Aorta (tissue), 5 donors: Measurements from ENCODE around the gene VEPH1. TPM values are rescaled to one million over a fixed set of nuclear protein-coding genes. Genes with fewer than 3 reads are reported as not detected.

Experiments used
- ATAC-seq: fragments of 200-7000 bp; cut with Tn5 transposase; one replicate; pipeline ENCODE4 v1.9.1; 2022; ENCODE audit warnings: moderate library complexity; ENCODE audit not compliant: low FRiP score
- DNase-seq, 2 donors: peaks; one replicate each; pipeline ENCODE4 v3.0.0-alpha.2; 2020
- H3K27ac ChIP-seq, 2 donors: one replicate each; pipeline ENCODE4 v1.5.1; 2013; ENCODE audit warnings: low read length in 2 of 2, mild to moderate bottlenecking in 2 of 2, moderate library complexity in 2 of 2, control low read depth in 1 of 2, inconsistent platforms in 1 of 2, low read depth in 1 of 2
- H3K27me3 ChIP-seq, 2 donors: one replicate each; pipeline ENCODE4 v1.6.1; 2013; ENCODE audit warnings: control low read depth in 1 of 2, low read length in 1 of 2, mild to moderate bottlenecking in 1 of 2, moderate library complexity in 1 of 2; ENCODE audit not compliant: insufficient read depth in 2 of 2, control insufficient read depth in 1 of 2
- H3K36me3 ChIP-seq, 2 donors: one replicate each; pipeline ENCODE4 v1.6.1; 2013; ENCODE audit warnings: control low read depth in 1 of 2, low read length in 1 of 2, mild to moderate bottlenecking in 1 of 2; ENCODE audit not compliant: insufficient read depth in 2 of 2, control insufficient read depth in 1 of 2
- H3K4me1 ChIP-seq, 2 donors: one replicate each; pipeline ENCODE4 v1.6.1; 2013; ENCODE audit warnings: low read length in 2 of 2, control low read depth in 1 of 2, mild to moderate bottlenecking in 1 of 2, moderate library complexity in 1 of 2; ENCODE audit not compliant: insufficient read depth in 2 of 2, control insufficient read depth in 1 of 2
- H3K4me3 ChIP-seq, 2 donors: one replicate each; pipeline ENCODE4 v1.5.1; 2013; ENCODE audit warnings: low read length in 2 of 2, control low read depth in 1 of 2, mild to moderate bottlenecking in 1 of 2
- H3K9me3 ChIP-seq: one replicate; pipeline ENCODE4 v1.6.1; 2013; ENCODE audit warnings: mild to moderate bottlenecking, low read length; ENCODE audit not compliant: control insufficient read depth
- WGBS, 2 donors: extraction: QIAGEN DNeasy Blood & Tissue Kit; methylation state at CpG; one replicate each; pipeline ENCODE4 v1.1.7; 2013; 5-methylcytosine and 5-hydroxymethylcytosine counted together
- intact Hi-C, 2 donors: fragments of 100-400 bp; cut with DNase I; formaldehyde crosslinking; loops; one replicate each; pipeline versions ENCODE4 v1.14.2 to v1.15.0; 2022
- polyA plus RNA-seq, 2 donors: library from polyadenylated mRNA; stranded (reverse); fragments of 200-250 nt; gene quantifications; one replicate each; pipeline ENCODE4 v1.2.3, GENCODE V29; 2013
- total RNA-seq, 2 donors: library from RNA; stranded (reverse); fragmentation: NEBNext Ultra II Directional; extraction: Animal tissue kit (Norgen Biotek cat#: 25700); gene quantifications; one replicate each; pipeline ENCODE4 v1.2.1, GENCODE V29; 2021
- donor health status: healthy with polysubstance abuse.
- donor health status: Bipolar disorder and iron deficiency.
- donor health status: DM: no; HTN: no; CAD: no.
- donor health status: DM: no; HTN: no; CAD: no.
- donor health status: DM: yes; HTN: yes; CAD: no.

The VEPH1 gene
- total and polyA plus RNA-seq, 4 donors = 0.77 to 0.81 TPM; not detected in 2

GRCh38 chr3:157453824-157454223 lies 49.4 kb downstream of the VEPH1 start:
- Histone ChIP-seq H3K9me3 (no peaks in the 10 kb centered on the region), H3K27me3 (no peaks in the 10 kb centered on the region), H3K36me3 (no peaks in the 10 kb centered on the region), H3K27ac (no peak overlapping the region), H3K4me3 (no peak overlapping the region), H3K4me1 (no peaks in the 10 kb centered on the region)
- DNase-seq (no peak), ATAC-seq (no peak)
- intact Hi-C loops = no loop called here
- 69 to 71% methylated on average over 1 of the region's 1 CpG for WGBS, 2 donors

DNA sequence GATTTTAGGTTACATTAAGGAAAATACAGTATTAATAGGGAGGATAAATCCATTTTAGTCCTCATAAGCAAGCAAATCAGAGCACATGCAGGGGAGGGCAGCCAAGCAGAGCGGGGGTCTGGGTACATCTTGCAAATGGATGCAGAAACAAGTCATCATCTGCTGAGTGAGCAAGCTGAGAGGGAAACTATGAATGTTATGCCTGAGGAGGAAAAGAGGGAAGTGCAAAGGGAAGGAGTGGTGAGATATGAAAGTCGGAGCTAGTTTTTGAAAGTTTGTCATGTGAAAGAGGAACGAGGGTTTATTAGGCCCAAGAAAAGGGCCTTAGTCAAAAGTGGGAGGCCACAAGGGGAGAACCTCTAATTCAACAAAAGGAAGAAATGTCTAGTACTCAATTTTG lies 51.1 kb downstream of the VEPH1 start:
- ATAC-seq (no peak), DNase-seq (no peak)
- no peaks in the 10 kb centered on the region for H3K36me3 ChIP-seq
- H3K9me3 ChIP-seq = no peaks in the 10 kb centered on the region
- H3K4me1 ChIP-seq = no peaks in the 10 kb centered on the region
- no peaks in the 10 kb centered on the region for H3K27me3 ChIP-seq
- intact Hi-C loops = no loop called here
- 69% methylated on average over 3 of the region's 3 CpGs for WGBS, 2 donors
- no peak overlapping the region for H3K27ac ChIP-seq
- no peak overlapping the region for H3K4me3 ChIP-seq

DNA sequence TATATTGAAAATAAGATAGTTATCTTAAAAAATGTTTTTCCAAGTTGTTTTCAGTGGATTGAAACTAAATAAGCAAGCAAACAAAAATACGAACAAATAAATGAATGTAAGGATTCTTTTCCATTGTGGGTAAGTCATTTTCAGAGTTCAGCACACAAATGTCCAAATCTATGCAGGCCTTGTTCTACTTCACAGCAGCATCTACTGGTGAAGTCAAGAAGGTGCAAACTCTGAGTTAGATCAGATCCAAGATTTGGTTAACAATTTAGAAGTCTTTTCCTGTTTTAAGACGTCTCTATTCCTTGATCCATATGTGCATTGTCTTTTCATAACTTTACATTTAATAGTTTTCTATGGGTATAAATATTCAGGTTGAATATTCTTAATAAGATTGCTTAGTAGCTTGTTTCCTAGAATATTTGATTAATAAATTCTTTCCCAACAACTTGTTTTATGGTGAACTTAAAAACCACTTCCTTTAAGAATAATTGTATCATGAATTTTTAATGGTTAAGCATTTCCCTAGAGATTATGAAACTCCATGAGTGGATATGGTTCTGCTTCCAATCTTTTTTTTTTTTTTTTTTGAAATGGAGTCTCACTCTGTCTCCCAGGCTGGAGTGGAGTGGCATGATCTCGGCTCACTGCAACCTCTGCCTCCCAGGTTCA lies 56.1 kb downstream of the VEPH1 start:
- DNase-seq = no peak
- WGBS, 2 donors = 41 to 44% methylated on average over 3 of the region's 3 CpGs
- intact Hi-C loops = loop anchor here in 1 of 2 donors (10.0 kb wide), 1 partner anchor 242 kb away; no protein-coding TSS in a partner anchor
- Histone ChIP-seq H3K36me3 (no peaks in the 10 kb centered on the region), H3K4me3 (no peak overlapping the region), H3K27ac (no peak overlapping the region), H3K9me3 (no peaks in the 10 kb centered on the region), H3K4me1 (no peaks in the 10 kb centered on the region), H3K27me3 (no peaks in the 10 kb centered on the region)
- no peak for ATAC-seq

GRCh38 chr3:157445857-157446256 lies 57.4 kb downstream of the VEPH1 start:
- Histone ChIP-seq H3K4me3 (no peak overlapping the region), H3K27ac (no peak overlapping the region), H3K36me3 (no peaks in the 10 kb centered on the region), H3K4me1 (no peaks in the 10 kb centered on the region), H3K27me3 (no peaks in the 10 kb centered on the region), H3K9me3 (no peaks in the 10 kb centered on the region)
- WGBS, 2 donors = 90 to 95% methylated on average over 1 of the region's 1 CpG
- intact Hi-C loops = loop anchor here in 1 of 2 donors (10.0 kb wide), 1 partner anchor 241 kb away; no protein-coding TSS in a partner anchor
- DNase-seq (no peak), ATAC-seq (no peak)

DNA sequence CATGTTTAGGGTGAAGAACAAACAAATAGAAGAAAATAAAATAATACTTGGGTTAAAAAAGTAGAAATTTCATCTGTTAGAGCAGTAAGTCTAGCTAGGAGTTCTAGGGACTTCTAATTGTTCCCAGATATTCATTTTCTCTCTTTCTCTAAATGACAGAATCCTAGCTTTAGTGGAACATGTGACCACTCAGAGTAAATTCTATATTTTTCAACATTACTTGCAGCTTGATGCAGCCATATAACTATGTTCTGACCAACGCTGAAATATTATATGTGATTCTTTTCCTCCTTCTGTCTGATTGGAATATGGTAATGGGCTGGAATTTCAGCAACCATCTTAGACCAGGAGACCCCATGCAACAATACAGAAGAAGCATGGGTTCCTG lies 58.4 kb downstream of the VEPH1 start:
- ATAC-seq = no peak
- no peaks in the 10 kb centered on the region for H3K4me1 ChIP-seq
- H3K36me3 ChIP-seq = no peaks in the 10 kb centered on the region
- H3K27me3 ChIP-seq = no peaks in the 10 kb centered on the region
- DNase-seq = no peak
- H3K9me3 ChIP-seq = no peaks in the 10 kb centered on the region
- H3K4me3 ChIP-seq = no peak overlapping the region
- no peak overlapping the region for H3K27ac ChIP-seq
- intact Hi-C loops = loop anchor here in 1 of 2 donors (10.0 kb wide), 1 partner anchor 240 kb away; no protein-coding TSS in a partner anchor
- WGBS, 2 donors = 85 to 88% methylated on average over 1 of the region's 1 CpG

DNA sequence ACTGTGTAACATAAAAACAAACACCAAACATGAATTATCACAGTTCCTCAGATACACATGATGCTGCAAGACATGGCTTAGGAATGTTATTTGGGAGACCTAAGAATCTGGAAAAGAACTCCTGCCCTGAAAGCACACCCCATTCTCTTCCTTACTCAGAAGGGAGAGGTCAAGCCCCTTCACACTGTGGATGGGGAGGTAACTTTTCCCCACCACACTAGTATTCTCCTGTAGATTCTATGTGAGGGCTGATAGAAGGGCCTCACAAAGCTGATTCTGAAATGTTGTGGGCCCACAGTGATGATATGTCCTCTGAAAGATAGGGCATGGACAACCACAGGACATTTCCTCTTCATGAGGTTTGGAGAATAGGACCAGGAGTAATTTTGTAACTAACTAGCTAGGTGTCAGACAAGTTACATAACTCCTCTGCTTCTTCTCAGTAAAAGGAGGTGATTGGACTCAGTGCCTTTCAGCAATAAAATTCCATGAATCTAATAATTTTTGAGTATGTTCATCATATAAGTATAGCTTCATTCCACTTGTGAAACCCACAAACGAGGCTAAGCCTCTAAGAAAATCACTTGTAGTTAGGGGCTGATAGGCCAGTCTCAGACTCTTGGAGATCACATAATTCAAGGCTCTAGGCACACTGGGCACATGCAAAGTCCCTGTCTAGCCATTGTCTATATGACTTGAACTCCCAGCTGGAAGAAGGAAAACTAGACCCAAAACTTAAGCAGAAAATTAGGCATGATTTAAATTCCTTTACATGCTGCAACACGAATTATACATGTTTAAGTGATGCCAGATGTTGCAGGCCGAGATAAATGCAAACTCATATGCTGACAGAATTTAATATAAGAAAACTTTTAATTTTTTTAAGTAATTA lies 59.1 kb downstream of the VEPH1 start:
- Histone ChIP-seq H3K27me3 (no peaks in the 10 kb centered on the region), H3K4me1 (no peaks in the 10 kb centered on the region), H3K4me3 (no peak overlapping the region), H3K36me3 (no peaks in the 10 kb centered on the region), H3K9me3 (no peaks in the 10 kb centered on the region), H3K27ac (no peak overlapping the region)
- DNase-seq (no peak), ATAC-seq (no peak)
- intact Hi-C loops = loop anchor here in 1 of 2 donors (10.0 kb wide), 1 partner anchor 239 kb away; no protein-coding TSS in a partner anchor
- WGBS, 2 donors = 69 to 75% methylated on average over 3 of the region's 3 CpGs

- intact Hi-C loops = loop anchor here in 1 of 2 donors (10.0 kb wide), 1 partner anchor 238 kb away; no protein-coding TSS in a partner anchor
- Histone ChIP-seq H3K9me3 (no peaks in the 10 kb centered on the region), H3K36me3 (no peaks in the 10 kb centered on the region), H3K4me3 (no peak overlapping the region), H3K4me1 (no peaks in the 10 kb centered on the region), H3K27me3 (no peaks in the 10 kb centered on the region), H3K27ac (no peak overlapping the region)
- no peak for DNase-seq
- ATAC-seq = peak; percentile 83
- 55 to 68% methylated on average over 2 of the region's 2 CpGs for WGBS, 2 donors
These were observed 60.5 kb downstream of the VEPH1 start for GRCh38 chr3:157442729-157443128.

DNA sequence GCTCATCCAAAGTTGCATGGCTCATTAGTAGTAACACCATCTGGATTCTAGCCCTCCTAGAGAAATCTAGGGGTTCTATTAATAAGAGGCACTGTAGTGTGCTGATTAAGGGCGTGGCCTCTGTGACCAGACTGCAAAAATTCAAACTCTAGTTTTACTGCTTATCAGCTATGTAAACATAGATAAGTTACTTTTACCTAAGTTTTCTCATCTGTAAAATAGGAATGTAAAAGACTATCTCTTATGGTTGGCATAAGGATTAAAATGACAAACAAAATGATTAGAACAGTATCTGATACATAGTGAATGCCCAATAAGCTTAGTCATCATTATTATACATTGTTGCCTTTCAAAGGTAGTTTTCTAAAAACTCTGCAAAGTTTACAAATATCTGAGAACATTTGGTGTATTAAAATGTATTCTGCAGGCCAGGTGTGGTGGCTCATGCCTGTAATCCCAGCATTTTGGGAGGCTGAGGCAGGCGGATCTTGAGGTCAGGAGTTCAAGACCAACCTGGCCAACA lies 62.1 kb downstream of the VEPH1 start:
- DNase-seq (no peak), ATAC-seq (no peak)
- H3K27ac ChIP-seq = no peak overlapping the region
- H3K27me3 ChIP-seq = no peaks in the 10 kb centered on the region
- H3K9me3 ChIP-seq = no peaks in the 10 kb centered on the region
- 93 to 94% methylated on average over 2 of the region's 2 CpGs for WGBS, 2 donors
- H3K4me3 ChIP-seq = no peak overlapping the region
- no peaks in the 10 kb centered on the region for H3K4me1 ChIP-seq
- no peaks in the 10 kb centered on the region for H3K36me3 ChIP-seq
- intact Hi-C loops = loop anchor here in 1 of 2 donors (10.0 kb wide), 1 partner anchor 236 kb away; no protein-coding TSS in a partner anchor
